ELR (cell line): ENCODE results near the gene CREM.

Experiments
- DNase-seq: peaks from one replicate; pipeline ENCODE4 v3.0.0-alpha.2; 2015; ENCODE audit warnings: low read depth

CREM gene

GRCh38 chr10:35219891-35220890 lies 93.5 kb downstream of the CREM start:
- DNase-seq = no peak

DNA sequence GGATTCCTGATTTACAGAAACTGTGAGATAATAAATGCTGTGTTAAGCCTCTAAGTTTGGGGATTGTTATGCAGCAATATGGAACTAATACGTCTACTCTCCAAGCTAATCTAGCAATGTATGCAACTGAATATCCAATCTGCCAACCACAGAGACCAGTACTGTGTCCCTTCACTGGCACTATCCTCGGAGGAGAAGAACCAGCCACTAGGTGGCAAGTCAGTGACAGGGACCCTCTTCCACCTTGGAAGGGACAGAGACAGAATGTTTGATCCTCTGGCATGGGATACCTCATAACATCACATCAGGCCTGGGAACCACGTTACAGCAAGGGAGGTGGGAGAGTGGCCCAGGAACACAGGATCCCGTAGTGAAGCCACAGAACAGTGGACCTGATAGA lies 96.4 kb downstream of the CREM start:
- no peak for DNase-seq

- DNase-seq = no peak
Observed at GRCh38 chr10:35224045-35224740, 97.5 kb downstream of the CREM start.

- peak; percentile 20 for DNase-seq
Observed at GRCh38 chr10:35225204-35225603, 98.6 kb downstream of the CREM start.

DNA sequence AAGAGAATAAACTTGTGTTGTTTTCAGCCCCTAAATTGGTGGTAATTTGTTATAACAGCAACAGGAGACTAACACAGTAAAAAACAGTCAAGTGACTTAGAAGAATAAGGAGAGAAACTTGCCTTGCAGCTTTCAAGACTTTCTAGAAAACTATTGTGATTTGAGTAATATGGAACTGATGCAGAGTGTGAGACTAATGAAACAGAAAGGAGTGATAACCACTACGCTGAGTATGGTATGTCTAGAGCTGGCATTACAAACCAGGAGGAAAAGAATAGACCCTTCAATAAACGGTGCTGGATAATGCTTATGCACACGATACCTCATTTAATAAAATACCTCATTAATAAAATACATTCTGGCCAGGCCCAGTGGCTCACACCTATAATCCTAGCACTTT lies 99.9 kb downstream of the CREM start:
- no peak for DNase-seq

DNA sequence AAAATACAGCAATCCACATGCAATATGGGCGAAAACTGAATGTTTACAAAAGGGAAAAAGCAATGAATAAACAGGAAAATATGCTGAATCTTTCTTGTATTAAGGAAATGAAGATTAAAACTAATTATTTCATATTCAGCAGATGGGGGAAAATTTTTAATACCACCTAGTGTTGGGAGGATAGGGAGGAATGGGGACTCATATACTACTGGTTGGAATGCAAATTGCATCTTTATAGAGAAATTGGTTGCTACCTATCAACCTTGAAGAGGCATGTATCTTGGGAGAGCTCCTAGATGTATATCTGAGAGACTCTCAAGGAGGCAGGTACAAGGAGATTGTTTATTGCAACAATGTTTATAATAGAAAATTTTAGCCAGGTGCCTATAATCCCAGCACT lies 101.4 kb downstream of the CREM start:
- DNase-seq = peak; percentile 19

DNA sequence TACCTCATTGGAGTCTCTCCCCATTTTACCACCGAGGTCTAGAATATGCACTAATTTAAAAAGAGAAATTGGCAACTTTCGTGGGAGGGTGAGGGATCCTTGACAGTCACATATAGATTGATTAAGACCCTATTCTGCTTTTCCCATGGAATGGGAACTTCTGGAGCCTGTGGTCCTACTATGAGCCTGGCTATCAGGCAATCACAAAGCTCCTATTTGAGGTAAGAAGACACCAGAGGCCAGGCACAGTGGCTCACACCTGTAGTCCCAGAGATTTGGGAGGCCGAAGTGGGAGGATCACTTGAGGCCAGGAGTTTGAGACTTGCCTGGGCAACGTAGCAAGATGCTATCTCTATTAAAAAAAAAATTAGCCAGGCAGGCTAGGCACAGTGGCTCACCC lies 105.0 kb downstream of the CREM start:
- DNase-seq = no peak

- no peak for DNase-seq
Observed at GRCh38 chr10:35232527-35232926, 105.9 kb downstream of the CREM start.

GRCh38 chr10:35234073-35234472 lies 107.4 kb downstream of the CREM start:
- DNase-seq = no peak

DNA sequence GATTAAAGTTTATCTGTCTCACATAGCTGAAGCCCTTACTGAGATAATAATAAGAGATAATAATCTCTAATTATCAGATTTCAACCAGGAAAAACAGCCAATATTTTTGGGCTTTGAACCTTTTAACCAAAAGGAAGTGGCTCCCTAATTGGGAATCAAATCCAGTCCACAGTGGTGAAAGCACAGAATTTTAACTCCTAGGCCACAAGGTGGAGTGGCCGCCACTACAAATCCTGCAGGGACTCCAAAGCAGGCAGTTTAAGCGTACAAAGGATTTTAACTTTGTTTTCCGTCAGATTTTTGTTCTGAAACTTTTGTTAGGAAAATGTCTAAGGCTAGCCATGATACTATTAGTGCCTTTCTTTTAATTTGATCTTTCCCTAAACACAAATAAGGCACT lies 110.1 kb downstream of the CREM start:
- DNase-seq = peak; percentile 49

DNA sequence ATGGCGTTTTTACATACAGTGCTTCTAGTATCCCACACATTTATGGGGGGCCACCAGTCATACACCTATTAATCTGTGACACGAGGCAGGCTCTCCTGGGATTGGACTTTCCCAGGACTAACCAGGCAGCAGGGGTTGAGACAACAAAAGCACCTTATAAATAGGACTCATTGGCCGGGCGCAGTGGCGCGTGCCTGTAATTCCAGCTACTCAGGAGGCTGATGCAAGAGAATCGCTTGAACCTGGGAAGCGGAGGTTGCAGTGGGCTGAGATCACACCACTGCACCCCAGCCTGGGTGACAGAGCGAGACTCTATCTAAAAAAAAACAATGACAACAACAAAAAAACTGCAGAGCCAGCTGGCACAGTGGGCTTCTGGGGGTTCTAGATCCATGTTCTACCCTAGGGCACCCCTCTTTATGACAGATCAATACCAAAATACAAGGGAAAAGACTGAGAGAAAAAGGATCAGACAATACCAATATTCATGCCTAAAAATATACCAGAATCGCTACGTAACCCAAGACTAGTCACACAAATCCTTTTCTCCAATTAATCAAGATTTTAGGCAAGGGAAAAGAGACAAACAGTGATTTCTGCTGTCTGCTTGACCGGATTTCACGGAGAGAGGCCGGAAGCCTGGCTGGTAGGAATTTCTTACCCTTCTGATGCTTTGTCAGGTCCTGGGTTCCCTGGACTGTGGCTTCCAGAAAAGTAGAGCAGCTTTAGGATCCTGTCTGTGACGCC lies 111.3 kb downstream of the CREM start:
- DNase-seq = no peak

GRCh38 chr10:35244549-35244948 lies 117.9 kb downstream of the CREM start:
- DNase-seq = no peak

DNA sequence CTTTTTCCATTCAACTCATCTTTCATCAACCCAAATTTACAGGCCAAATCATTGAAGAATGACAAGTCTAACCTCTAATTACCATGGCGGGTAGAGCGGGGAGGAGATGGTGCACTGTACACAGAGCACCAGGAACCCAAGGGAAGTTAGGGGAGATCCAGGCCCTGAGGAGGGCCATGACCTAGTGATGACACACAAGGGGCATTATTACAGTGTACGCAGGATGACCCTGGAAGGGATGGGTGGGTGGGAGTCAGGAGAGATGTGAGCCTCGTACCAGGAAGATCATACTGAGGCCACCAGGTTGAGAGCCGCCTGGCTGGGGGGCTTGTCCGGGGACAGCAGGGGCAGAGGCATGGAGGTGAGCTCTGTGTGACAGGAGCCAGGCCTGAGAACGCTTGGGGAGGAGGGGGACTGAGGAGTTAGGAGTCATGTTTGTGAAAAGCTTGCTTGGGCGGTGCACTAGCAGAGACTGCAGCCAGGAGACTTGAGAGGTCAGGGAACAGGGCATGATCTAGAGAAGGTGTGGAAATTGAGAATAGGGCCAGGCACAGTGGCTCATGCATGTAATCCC lies 120.2 kb downstream of the CREM start:
- DNase-seq = no peak

- DNase-seq = no peak
Observed at GRCh38 chr10:35251373-35252100, 124.9 kb downstream of the CREM start.

DNA sequence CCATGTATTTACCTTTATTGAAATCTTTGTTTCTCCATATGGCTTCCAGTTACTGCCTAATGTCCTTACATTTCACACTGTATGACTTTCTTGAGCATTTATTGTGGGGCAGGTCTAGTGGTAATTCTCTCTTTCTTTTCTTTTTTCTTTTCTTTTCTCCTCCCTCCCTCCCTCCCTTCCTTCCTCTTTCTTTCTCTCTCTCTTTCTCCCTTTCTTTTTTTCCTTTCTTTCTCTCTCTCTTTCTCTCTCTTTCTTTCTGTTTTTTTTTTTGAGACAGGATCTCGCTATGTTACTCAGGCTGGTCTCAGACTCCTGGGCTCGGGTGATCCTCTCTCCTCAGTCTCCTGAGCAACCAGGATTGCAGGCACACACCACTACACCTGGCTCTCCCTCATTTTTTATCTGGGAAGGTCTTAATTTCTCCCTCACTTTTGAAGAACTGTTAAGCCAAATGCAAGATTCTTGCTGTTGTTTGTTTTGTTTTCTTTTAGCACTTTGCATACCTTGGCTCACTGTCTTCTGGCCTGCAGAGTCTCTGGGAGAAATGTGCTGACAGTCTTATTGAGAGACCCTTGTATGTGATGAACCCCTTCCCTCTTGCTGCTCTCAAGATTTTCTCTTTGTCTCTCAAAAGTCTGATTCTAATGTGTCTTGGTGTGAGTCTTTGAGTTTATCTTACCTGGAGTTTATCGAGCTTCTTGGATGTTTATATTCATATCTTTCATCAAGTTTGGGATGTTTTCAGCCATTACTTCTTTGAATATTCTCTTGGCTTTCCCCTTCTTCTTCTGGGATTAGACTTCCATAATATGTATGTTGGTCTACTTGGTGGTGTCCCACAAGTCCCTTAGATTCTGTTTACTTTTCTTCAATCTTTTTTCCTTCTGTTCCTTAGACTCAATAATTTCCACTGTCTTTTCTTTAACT lies 130.7 kb downstream of the CREM start:
- no peak for DNase-seq

- DNase-seq = peak; percentile 97
Observed at GRCh38 chr10:35259769-35260397, 133.2 kb downstream of the CREM start.

DNA sequence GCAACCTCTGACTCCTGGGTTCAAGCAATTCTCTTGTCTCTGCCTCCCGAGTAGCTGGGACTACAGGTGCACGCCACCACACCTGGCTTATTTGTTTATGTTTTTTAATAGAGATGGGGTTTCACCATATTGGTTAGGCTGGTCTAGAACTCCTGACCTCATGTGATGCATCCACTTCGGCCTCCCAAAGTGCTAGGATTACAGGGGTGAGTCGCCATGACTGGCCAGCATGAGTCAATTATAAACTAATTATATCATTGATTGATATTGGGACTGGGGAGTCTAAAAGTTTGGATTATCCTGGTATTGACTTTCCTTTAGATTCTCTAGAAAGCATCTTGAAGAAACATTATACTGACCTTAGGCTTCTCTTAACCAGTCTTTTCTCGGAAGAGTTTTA lies 135.8 kb downstream of the CREM start:
- DNase-seq = peak; percentile 60
